ENCODE data around the gene MINK1. TPM values are rescaled to one million over a fixed set of nuclear protein-coding genes. Genes with fewer than 3 reads are reported as not detected.

The MINK1 gene
- total RNA-seq (2021; fragmentation: NEBNext Ultra II Directional; extraction: Animal tissue kit (Norgen Biotek cat#: 25700)), result 10 to 100 TPM; 68.5 to 82.4 (median 71.6) TPM
- long read RNA-seq, partial matches to known transcripts, result 6 of 10 reads
- long read RNA-seq, other reads (novel, unspliced or antisense), result 4 of 10 reads

DNA sequence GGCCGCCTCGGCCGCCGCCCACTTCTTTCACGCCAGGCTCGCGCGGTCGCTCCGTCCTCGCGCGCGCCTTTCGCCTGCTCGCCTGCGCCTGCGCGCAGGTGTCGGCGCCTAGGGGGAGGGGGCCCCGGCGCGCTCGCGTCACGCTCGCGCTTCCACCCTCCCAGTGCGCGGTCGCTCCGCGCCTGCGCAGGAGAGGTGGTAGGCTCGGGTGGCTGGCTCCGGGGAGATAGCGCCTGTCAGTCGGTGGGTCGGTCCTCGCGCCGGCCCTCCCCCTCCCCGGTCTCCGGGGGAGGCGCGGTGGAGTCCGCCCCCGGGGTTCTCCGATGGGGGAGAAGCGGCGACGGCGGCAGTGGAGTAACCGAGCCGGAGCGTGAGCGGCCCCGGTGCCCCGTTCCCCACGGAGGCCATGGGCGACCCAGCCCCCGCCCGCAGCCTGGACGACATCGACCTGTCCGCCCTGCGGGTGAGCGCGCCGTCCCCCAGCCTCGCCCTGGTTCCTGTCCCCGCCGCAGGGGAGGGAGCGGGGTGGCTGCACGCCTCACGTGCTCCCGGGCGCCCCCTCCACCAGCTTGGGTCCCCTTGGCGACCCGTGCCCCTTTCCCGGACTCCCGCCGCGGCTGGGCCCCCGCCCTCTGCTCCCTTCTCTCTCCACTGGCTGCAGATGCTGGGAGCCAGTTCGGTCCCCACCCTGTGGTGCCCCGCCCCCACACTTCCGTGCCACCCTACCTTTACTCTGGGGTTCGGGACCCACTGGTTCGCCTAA is at the start of gene MINK1:
MINK1 (plus strand) TSS at position 163 of the 763 bp plus-strand sequence; CDS start at position 407, 244 bp downstream.
- Mint-ChIP-seq H3K4me3 (peak within 1 kb of the TSS; percentile 94), H3K27ac (peak within 1 kb of the TSS; percentile 94), H3K27me3 (ENCODE audit: insufficient read depth) (no peaks in the 10 kb centered on the region), H3K9me3 (no peaks in the 10 kb centered on the region), H3K4me1 (ENCODE audit: low read depth) (peaks cover 25% of the 10 kb centered on the region), H3K36me3 (ENCODE audit: low read depth) (no peaks in the 10 kb centered on the region)
- DNase-seq, result peak; percentile 83
- TF ChIP-seq, protein P1, sequence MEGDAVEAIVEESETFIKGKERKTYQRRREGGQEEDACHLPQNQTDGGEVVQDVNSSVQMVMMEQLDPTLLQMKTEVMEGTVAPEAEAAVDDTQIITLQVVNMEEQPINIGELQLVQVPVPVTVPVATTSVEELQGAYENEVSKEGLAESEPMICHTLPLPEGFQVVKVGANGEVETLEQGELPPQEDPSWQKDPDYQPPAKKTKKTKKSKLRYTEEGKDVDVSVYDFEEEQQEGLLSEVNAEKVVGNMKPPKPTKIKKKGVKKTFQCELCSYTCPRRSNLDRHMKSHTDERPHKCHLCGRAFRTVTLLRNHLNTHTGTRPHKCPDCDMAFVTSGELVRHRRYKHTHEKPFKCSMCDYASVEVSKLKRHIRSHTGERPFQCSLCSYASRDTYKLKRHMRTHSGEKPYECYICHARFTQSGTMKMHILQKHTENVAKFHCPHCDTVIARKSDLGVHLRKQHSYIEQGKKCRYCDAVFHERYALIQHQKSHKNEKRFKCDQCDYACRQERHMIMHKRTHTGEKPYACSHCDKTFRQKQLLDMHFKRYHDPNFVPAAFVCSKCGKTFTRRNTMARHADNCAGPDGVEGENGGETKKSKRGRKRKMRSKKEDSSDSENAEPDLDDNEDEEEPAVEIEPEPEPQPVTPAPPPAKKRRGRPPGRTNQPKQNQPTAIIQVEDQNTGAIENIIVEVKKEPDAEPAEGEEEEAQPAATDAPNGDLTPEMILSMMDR (IDR thresholded peaks at IDR 0.05), result no peak

DNA sequence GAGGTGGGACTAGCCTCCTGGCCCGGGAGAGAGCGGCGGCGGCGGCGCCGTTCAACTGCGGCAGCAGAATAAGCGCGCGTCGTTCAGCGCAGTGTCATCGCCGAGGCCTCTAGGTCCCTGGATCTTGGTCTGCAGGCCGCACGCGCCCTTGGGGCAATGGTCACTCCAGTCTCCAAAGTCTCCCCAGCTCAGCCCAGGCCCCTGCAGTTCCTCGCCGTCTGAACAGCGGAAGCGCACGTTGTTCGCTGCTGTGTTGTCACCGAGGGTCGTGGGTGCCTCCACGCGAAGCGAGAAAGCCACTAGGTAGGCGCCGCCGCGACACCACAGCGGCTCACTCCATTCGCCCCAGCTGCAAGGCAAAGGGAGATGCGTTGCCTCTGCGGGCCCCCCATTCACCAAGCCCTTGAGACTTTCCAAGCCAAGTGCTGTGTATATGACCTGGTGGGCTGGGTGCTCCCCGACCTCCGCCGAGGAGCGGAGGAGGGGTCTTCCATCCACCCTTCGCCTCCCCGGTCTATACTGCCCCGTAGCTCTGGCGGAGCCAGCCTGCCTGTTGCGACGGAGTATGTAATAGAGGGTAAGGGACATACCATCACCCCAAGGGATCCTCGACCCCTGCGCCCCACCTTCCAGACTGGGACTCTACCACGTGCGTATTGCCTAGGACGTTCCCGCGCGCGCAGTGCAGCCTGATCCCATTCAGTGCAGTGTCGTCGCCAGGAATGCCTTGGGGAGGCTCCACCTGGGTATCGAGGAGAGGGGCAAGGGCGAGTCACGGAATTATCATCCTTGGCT is 47.6 kb upstream of the MINK1 start:
- TF ChIP-seq, protein P1 (IDR thresholded peaks at IDR 0.05), result no peak
- Mint-ChIP-seq H3K27me3 (ENCODE audit: insufficient read depth) (peaks cover 29% of the 10 kb centered on the region), H3K4me3 (peak overlapping the region; percentile 85), H3K27ac (no peak overlapping the region), H3K9me3 (no peaks in the 10 kb centered on the region), H3K36me3 (ENCODE audit: low read depth) (no peaks in the 10 kb centered on the region), H3K4me1 (ENCODE audit: low read depth) (peaks cover 25% of the 10 kb centered on the region)
- no peak for DNase-seq

- Mint-ChIP-seq H3K4me3 (peak within 1 kb of the TSS; percentile 85), H3K27ac (no peak within 1 kb of the TSS), H3K9me3 (no peaks in the 10 kb centered on the region), H3K27me3 (ENCODE audit: insufficient read depth) (peaks cover 25% of the 10 kb centered on the region), H3K4me1 (ENCODE audit: low read depth) (peaks cover 31% of the 10 kb centered on the region), H3K36me3 (ENCODE audit: low read depth) (no peaks in the 10 kb centered on the region)
- DNase-seq, result no peak
- TF ChIP-seq, protein P1 (IDR thresholded peaks at IDR 0.05), result no peak
Observed at GRCh38 chr17:4786106-4786511, 47.0 kb upstream of the MINK1 start, which contains the start of gene VMO1. Gene VMO1 (minus strand): TSS chr17:4786364. CDS start chr17:4786352, 12 bp downstream.

GRCh38 chr17:4786516-4786915 is 46.6 kb upstream of the MINK1 start:
- TF ChIP-seq, protein P1 (IDR thresholded peaks at IDR 0.05), result no peak
- Mint-ChIP-seq H3K4me3 (peak overlapping the region; percentile 85), H3K27ac (no peak overlapping the region), H3K27me3 (ENCODE audit: insufficient read depth) (peaks cover 25% of the 10 kb centered on the region), H3K36me3 (ENCODE audit: low read depth) (no peaks in the 10 kb centered on the region), H3K4me1 (ENCODE audit: low read depth) (peaks cover 32% of the 10 kb centered on the region), H3K9me3 (no peaks in the 10 kb centered on the region)
- no peak for DNase-seq

GRCh38 chr17:4788159-4788806 is 44.9 kb upstream of the MINK1 start:
- peak overlapping the region; percentile 34; the same call in 1 of the 2 replicates for H3K4me3 Mint-ChIP-seq
- TF ChIP-seq, protein P1 (IDR thresholded peaks at IDR 0.05), result no peak
- peaks cover 32% of the 10 kb centered on the region for H3K4me1 Mint-ChIP-seq (ENCODE audit: low read depth)
- peaks cover 17% of the 10 kb centered on the region for H3K27me3 Mint-ChIP-seq (ENCODE audit: insufficient read depth)
- H3K27ac Mint-ChIP-seq, result no peak overlapping the region
- no peaks in the 10 kb centered on the region for H3K36me3 Mint-ChIP-seq (ENCODE audit: low read depth)
- no peaks in the 10 kb centered on the region for H3K9me3 Mint-ChIP-seq
- no peak for DNase-seq
